HG03469 (cell line): ENCODE measurements around the gene TTC39A.
A peak's percentile ranks its signal among the peaks of the same experiment; 100 is the strongest.
"Not testable (repeated sequence)": the region's sequence is repeated elsewhere in the genome, so short reads cannot be mapped to it uniquely, and the experiment has no call there.

Experiments
- ATAC-seq: cut with Tn5 transposase; IDR thresholded peaks from one replicate; pipeline ENCODE4 v1.9.1; 2021; ENCODE audit warnings: mild to moderate bottlenecking, moderate library complexity, moderate number of reproducible peaks; ENCODE audit not compliant: unreplicated experiment

The TTC39A gene

GRCh38 chr1:51272916-51273315 lies 57.4 kb downstream of the TTC39A start:
- ATAC-seq, result no peak

GRCh38 chr1:51270751-51271150 lies 59.6 kb downstream of the TTC39A start:
- no peak for ATAC-seq

- ATAC-seq, result peak; percentile 24
Observed at GRCh38 chr1:51268634-51269033, 61.7 kb downstream of the TTC39A start.

GRCh38 chr1:51266791-51267190 lies 63.6 kb downstream of the TTC39A start:
- no peak for ATAC-seq

- no peak for ATAC-seq
Observed at GRCh38 chr1:51266181-51266580, 64.2 kb downstream of the TTC39A start.

GRCh38 chr1:51265618-51266017 lies 64.7 kb downstream of the TTC39A start:
- ATAC-seq, result no peak

- ATAC-seq, result no peak
Observed at GRCh38 chr1:51264451-51264850, 65.9 kb downstream of the TTC39A start.

- no peak for ATAC-seq
Observed at GRCh38 chr1:51263147-51263877, 67.0 kb downstream of the TTC39A start.

GRCh38 chr1:51255331-51255730 lies 75.0 kb downstream of the TTC39A start:
- ATAC-seq, result no peak

- ATAC-seq, result no peak
Observed at GRCh38 chr1:51253691-51254090, 76.7 kb downstream of the TTC39A start.

GRCh38 chr1:51252366-51252765 lies 78.0 kb downstream of the TTC39A start:
- ATAC-seq, result no peak

- ATAC-seq, result not testable (repeated sequence)
Observed at GRCh38 chr1:51251165-51251564, 79.2 kb downstream of the TTC39A start.

GRCh38 chr1:51250729-51251128 lies 79.6 kb downstream of the TTC39A start:
- not testable (repeated sequence) for ATAC-seq

- ATAC-seq, result no peak
Observed at GRCh38 chr1:51249445-51249844, 80.9 kb downstream of the TTC39A start.

- no peak for ATAC-seq
Observed at GRCh38 chr1:51247499-51247898, 82.9 kb downstream of the TTC39A start.

GRCh38 chr1:51247022-51247421 lies 83.3 kb downstream of the TTC39A start:
- ATAC-seq, result peak; percentile 55

GRCh38 chr1:51242546-51242945 lies 87.8 kb downstream of the TTC39A start:
- ATAC-seq, result no peak

GRCh38 chr1:51241119-51241518 lies 89.2 kb downstream of the TTC39A start:
- ATAC-seq, result no peak

GRCh38 chr1:51240084-51240483 lies 90.3 kb downstream of the TTC39A start:
- ATAC-seq, result no peak

GRCh38 chr1:51238034-51238403 lies 92.3 kb downstream of the TTC39A start:
- no peak for ATAC-seq

- ATAC-seq, result no peak
Observed at GRCh38 chr1:51237351-51238033, 92.9 kb downstream of the TTC39A start.
